ENCODE measurements around the gene RAET1G.

GRCh38 chr6:149897855-149898744, 24.8 kb downstream of the RAET1G start, which contains the start of gene RAET1E:
- no peak for TF ChIP-seq EZH2phosphoT487 (IDR thresholded peaks at IDR 0.05; ENCODE audit: insufficient read depth, low read depth)
- no peak for TF ChIP-seq EZH2 (IDR thresholded peaks at IDR 0.05; ENCODE audit: insufficient read depth, poor library complexity, severe bottlenecking)
